ENCODE results near the gene SALL4. TPM values are rescaled to one million over a fixed set of nuclear protein-coding genes. Genes with fewer than 3 reads are reported as not detected.
A peak's percentile ranks its signal among the peaks of the same experiment; 100 is the strongest.

SALL4 gene
- total and polyA plus RNA-seq, 2 experiments from 2014 or later = 13.6 to 49.5 TPM

DNA sequence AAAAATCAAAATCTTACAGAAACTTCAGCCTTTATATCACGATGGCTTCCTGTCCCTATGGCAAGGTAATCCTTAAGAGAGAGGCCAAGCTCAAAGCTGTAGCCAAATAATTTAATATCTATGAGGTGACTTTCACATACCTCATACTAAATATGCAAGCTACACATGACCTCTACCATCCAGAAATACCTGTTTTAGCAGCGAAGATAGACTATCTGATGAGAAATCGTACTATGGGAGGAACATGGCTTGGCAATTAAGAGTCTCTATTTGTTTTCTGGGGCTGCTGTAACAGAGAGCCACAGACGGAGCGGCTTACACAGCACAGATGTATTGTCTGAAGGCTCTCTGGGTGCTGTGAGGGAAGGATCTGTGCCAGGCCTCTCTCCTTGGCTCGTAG is 31.0 kb upstream of the SALL4 start:
- H3K27ac ChIP-seq = no peak overlapping the region
- DNase-seq (ENCODE audit: low read depth in 1 of 2, low spot score in 1 of 2) = no peak
- H3K4me3 ChIP-seq = no peak overlapping the region
- H3K36me3 ChIP-seq = no peaks in the 10 kb centered on the region
- H3K9me3 ChIP-seq (ENCODE audit: low read depth) = no peaks in the 10 kb centered on the region
- H3K27me3 ChIP-seq = no peaks in the 10 kb centered on the region
- no peaks in the 10 kb centered on the region for H3K4me1 ChIP-seq (ENCODE audit: low read depth)
- TF ChIP-seq, protein P1, sequence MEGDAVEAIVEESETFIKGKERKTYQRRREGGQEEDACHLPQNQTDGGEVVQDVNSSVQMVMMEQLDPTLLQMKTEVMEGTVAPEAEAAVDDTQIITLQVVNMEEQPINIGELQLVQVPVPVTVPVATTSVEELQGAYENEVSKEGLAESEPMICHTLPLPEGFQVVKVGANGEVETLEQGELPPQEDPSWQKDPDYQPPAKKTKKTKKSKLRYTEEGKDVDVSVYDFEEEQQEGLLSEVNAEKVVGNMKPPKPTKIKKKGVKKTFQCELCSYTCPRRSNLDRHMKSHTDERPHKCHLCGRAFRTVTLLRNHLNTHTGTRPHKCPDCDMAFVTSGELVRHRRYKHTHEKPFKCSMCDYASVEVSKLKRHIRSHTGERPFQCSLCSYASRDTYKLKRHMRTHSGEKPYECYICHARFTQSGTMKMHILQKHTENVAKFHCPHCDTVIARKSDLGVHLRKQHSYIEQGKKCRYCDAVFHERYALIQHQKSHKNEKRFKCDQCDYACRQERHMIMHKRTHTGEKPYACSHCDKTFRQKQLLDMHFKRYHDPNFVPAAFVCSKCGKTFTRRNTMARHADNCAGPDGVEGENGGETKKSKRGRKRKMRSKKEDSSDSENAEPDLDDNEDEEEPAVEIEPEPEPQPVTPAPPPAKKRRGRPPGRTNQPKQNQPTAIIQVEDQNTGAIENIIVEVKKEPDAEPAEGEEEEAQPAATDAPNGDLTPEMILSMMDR (IDR thresholded peaks at IDR 0.05; ENCODE audit: low read depth, low read length) = no peak

DNA sequence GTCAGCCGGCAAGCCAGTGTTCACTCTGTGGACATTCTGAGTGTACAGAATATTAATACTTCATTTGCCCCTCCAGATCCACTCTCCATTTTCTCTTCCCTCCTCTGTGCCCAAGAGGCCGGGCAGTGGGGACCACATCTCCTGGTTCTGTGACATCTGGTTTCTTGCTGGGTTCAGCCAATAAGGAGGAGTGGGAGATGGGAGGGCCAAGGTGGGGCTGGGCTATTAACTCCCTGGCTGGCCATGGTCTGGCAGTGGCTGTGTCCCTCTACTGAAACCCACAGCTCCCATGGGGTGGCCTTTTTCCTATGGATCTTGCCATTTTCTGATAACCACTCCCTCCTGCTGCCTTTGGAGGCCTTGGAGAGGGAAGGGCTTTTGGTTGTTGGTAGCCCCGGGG is 30.0 kb upstream of the SALL4 start:
- no peaks in the 10 kb centered on the region for H3K9me3 ChIP-seq (ENCODE audit: low read depth)
- TF ChIP-seq, protein P1 (IDR thresholded peaks at IDR 0.05; ENCODE audit: low read depth, low read length) = no peak
- no peaks in the 10 kb centered on the region for H3K4me1 ChIP-seq (ENCODE audit: low read depth)
- no peaks in the 10 kb centered on the region for H3K27me3 ChIP-seq
- no peak overlapping the region for H3K27ac ChIP-seq
- H3K36me3 ChIP-seq = no peaks in the 10 kb centered on the region
- no peak overlapping the region for H3K4me3 ChIP-seq
- DNase-seq (ENCODE audit: low read depth in 1 of 2, low spot score in 1 of 2) = no peak

DNA sequence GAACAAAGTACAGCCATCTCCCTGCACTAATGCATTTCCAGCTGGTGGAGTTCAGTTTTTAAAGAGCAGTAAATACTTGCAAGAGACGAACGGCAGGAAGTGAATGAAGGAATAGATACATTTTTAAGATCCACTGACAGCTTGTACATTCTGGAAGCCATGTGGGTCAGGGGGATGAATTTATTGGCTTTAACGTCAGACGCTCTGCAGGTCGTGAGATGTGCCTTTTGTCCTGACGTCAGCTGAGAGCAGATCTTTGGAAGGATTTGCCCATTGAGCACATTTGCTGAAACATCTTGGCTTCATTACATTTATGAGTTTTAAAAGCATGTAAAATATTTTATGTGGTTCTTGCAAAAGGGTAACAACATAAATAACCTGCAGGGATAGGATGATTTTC is 29.5 kb upstream of the SALL4 start:
- Histone ChIP-seq H3K4me3 (no peak overlapping the region), H3K4me1 (ENCODE audit: low read depth) (no peaks in the 10 kb centered on the region), H3K9me3 (ENCODE audit: low read depth) (no peaks in the 10 kb centered on the region), H3K27ac (no peak overlapping the region), H3K36me3 (no peaks in the 10 kb centered on the region), H3K27me3 (no peaks in the 10 kb centered on the region)
- DNase-seq (ENCODE audit: low read depth in 1 of 2, low spot score in 1 of 2) = peak in 1 of 2 donors; percentile 2
- TF ChIP-seq, protein P1 (IDR thresholded peaks at IDR 0.05; ENCODE audit: low read depth, low read length) = no peak

DNA sequence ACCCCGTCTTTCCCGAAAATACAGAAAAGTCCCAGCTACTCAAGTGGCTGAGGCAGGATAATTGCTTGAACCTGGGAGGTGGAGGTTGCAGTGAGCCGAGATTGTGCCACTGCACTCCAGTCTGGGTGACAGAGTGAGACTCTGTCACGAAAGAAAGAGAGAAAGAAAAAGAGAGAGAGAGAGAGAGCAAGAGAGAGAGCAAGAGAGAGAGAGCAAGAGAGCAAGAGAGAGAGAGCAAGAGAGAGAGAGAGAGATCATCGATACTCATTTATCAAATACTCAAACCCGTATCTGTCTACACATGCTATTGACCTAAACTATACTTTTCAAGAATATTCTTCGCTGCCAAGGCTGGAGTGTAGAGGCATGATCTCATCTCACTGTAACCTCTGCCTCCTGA is 28.2 kb upstream of the SALL4 start:
- Histone ChIP-seq H3K9me3 (ENCODE audit: low read depth) (no peaks in the 10 kb centered on the region), H3K4me1 (ENCODE audit: low read depth) (no peaks in the 10 kb centered on the region), H3K4me3 (no peak overlapping the region), H3K36me3 (no peaks in the 10 kb centered on the region), H3K27me3 (no peaks in the 10 kb centered on the region), H3K27ac (no peak overlapping the region)
- DNase-seq (ENCODE audit: low read depth in 1 of 2, low spot score in 1 of 2) = no peak
- TF ChIP-seq, protein P1 (IDR thresholded peaks at IDR 0.05; ENCODE audit: low read depth, low read length) = no peak

DNA sequence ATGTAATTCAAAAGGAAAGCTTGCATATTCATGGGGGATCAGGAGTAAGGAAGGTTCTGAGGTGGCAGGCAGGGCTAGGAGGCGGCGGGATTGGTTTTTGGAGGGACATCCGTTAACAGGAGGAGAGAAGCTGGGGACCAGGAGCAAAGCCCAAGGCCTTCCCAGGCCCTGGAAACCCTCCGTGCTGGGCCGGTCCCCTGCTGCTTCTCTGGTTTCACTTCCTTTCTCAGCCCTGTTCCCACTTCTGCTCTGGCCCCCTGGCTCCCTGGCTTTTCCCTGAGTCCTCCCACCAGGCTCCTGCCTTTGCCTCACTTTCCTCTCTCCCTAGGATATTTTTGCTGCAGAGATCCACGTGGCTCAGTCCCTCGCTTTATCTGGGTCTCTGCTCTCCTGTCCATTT is 26.4 kb upstream of the SALL4 start:
- H3K4me1 ChIP-seq (ENCODE audit: low read depth) = no peaks in the 10 kb centered on the region
- TF ChIP-seq, protein P1 (IDR thresholded peaks at IDR 0.05; ENCODE audit: low read depth, low read length) = no peak
- H3K4me3 ChIP-seq = no peak overlapping the region
- no peaks in the 10 kb centered on the region for H3K27me3 ChIP-seq
- no peak overlapping the region for H3K27ac ChIP-seq
- H3K9me3 ChIP-seq (ENCODE audit: low read depth) = no peaks in the 10 kb centered on the region
- H3K36me3 ChIP-seq = no peaks in the 10 kb centered on the region
- no peak for DNase-seq (ENCODE audit: low read depth in 1 of 2, low spot score in 1 of 2)

DNA sequence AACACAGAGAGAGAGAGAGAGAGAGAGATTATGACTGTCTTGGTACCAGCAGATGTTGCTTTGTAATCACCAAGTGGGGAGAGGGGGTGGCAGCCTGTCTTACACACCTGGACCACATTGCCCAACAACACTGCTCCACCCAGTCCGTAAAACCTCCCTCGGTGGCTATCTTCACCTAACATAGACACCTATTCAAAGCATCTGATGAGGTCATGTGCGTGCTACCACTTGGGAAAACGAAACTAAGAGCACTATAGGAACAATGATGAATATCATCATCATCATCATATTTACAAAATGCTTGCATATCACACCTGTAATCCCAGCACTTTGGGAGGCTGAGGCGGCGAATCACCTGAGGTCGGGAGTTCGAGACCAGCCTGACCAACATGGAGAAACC is 24.1 kb upstream of the SALL4 start:
- H3K9me3 ChIP-seq (ENCODE audit: low read depth) = no peaks in the 10 kb centered on the region
- H3K36me3 ChIP-seq = no peaks in the 10 kb centered on the region
- H3K4me3 ChIP-seq = no peak overlapping the region
- TF ChIP-seq, protein P1 (IDR thresholded peaks at IDR 0.05; ENCODE audit: low read depth, low read length) = no peak
- H3K4me1 ChIP-seq (ENCODE audit: low read depth) = no peaks in the 10 kb centered on the region
- DNase-seq (ENCODE audit: low read depth in 1 of 2, low spot score in 1 of 2) = no peak
- no peaks in the 10 kb centered on the region for H3K27me3 ChIP-seq
- no peak overlapping the region for H3K27ac ChIP-seq

All from cardiac muscle cell (in vitro differentiated cells and primary cell).